Activated naive CD8-positive, alpha-beta T cell treated with anti-CD3 and anti-CD28 coated beads, Interleukin-2, amount 10 ng/mL, durations not matched to agents 7 days and 5 days (primary cell): Measurements from ENCODE around the gene RGS21. TPM values are rescaled to one million over a fixed set of nuclear protein-coding genes. Genes with fewer than 3 reads are reported as not detected.
"Not testable (repeated sequence)": the region's sequence is repeated elsewhere in the genome, so short reads cannot be mapped to it uniquely, and the experiment has no call there.

ENCODE experiments used
- ATAC-seq: fragments of 150-1000 bp; cut with Tn5 transposase; one replicate; pipeline ENCODE4 v1.10.0; 2021; ENCODE audit warnings: low read depth, moderate library complexity
- POLR2A ChIA-PET: fragments of 350-600 bp; sonication (Branson Sonifier 250); formaldehyde crosslinking; loops from one replicate; lab custom pipeline; 2021; ENCODE audit warnings: antibody characterized with exemption; lab: Charles Lee
- DNase-seq: peaks from one replicate; pipeline ENCODE4 v3.0.0; 2021
- H3K27ac Mint-ChIP-seq: one replicate; pipeline ENCODE4 v1.8.0; 2022; ENCODE audit warnings: mild to moderate bottlenecking, mixed read lengths
- H3K27me3 Mint-ChIP-seq: one replicate; pipeline ENCODE4 v1.8.0; 2022; ENCODE audit warnings: mild to moderate bottlenecking, moderate library complexity, mixed read lengths
- H3K36me3 Mint-ChIP-seq: one replicate; pipeline ENCODE4 v1.8.0; 2021; ENCODE audit warnings: mild to moderate bottlenecking, mixed read lengths
- H3K4me1 Mint-ChIP-seq: one replicate; pipeline ENCODE4 v1.8.0; 2021; ENCODE audit warnings: mixed read lengths
- H3K4me3 Mint-ChIP-seq: one replicate; pipeline ENCODE4 v1.8.0; 2022; ENCODE audit warnings: mild to moderate bottlenecking, moderate library complexity, mixed read lengths
- H3K9me3 Mint-ChIP-seq: one replicate; pipeline ENCODE4 v1.8.0; 2021; ENCODE audit warnings: mixed read lengths
- total RNA-seq, 2 experiments: library from RNA; stranded (reverse); gene quantifications; one replicate each; pipeline ENCODE4 v1.2.3, GENCODE V29; 2021

Gene RGS21, protein sequence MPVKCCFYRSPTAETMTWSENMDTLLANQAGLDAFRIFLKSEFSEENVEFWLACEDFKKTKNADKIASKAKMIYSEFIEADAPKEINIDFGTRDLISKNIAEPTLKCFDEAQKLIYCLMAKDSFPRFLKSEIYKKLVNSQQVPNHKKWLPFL
- not detected for total RNA-seq

DNA sequence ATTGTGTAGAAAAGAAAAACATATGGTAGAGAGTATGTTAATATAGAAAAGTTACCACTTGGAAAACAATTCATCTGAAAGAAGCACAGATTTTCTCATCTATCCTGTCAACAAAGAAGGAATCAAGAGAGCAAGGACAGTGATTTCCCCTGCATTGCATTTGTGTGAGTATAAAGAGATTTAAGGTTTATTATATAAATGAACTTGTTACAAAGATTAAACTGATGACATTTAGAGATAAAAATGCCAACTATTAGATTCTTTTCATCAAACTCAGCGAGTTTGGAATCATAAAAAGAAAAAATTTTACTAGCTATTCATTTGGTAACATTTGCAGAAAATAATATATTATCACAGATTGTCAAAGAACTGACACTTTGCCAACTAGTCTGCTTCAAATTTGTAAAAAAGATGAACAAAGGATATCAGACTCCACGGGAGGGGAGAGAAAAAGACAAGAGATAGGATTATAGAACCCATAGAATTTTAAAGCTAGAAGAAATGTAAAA lies at the start of gene RGS21:
TSS of gene RGS21 (plus strand) at position 51 of the 509 bp plus-strand sequence. CDS start 26,045 bp downstream, outside the sequence.
- no peaks in the 10 kb centered on the region for H3K36me3 Mint-ChIP-seq
- no peaks in the 10 kb centered on the region for H3K4me1 Mint-ChIP-seq
- ATAC-seq (no peak), DNase-seq (no peak)
- POLR2A ChIA-PET = no interaction called here
- H3K4me3 Mint-ChIP-seq = no peak within 1 kb of the TSS
- no peak within 1 kb of the TSS for H3K27ac Mint-ChIP-seq
- no peaks in the 10 kb centered on the region for H3K27me3 Mint-ChIP-seq
- no peaks in the 10 kb centered on the region for H3K9me3 Mint-ChIP-seq

DNA sequence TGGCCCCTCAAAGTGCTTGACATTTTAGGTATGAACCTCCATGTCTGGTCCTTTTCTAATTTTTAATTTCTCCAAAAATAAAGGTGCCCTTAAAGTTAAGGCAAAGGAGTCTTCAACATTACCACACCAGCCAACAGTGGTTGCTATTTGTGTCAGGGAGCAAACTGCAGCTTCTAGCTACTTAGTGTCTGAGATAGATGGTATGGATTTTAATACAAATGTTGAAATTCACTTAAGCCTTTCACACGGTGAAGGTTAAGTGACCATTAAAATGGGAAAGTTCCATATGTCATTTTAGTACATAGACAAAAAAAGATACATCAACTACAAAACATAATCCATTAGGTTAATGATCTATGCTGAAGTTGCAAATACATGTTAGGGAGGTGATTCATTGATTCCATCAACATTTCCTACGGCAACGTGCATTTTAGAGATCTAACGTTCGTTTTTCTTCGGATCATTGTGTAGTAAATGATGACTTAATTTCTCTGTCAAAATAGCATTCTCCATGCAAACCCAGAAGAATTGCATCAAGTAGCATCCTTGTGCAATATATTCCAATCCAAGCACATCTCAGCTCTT lies 48.2 kb upstream of the RGS21 start:
- Mint-ChIP-seq H3K27ac (no peak overlapping the region), H3K4me3 (no peak overlapping the region), H3K4me1 (no peaks in the 10 kb centered on the region), H3K36me3 (no peaks in the 10 kb centered on the region), H3K9me3 (no peaks in the 10 kb centered on the region), H3K27me3 (no peaks in the 10 kb centered on the region)
- DNase-seq (no peak), ATAC-seq (no peak)
- POLR2A ChIA-PET = no interaction called here

DNA sequence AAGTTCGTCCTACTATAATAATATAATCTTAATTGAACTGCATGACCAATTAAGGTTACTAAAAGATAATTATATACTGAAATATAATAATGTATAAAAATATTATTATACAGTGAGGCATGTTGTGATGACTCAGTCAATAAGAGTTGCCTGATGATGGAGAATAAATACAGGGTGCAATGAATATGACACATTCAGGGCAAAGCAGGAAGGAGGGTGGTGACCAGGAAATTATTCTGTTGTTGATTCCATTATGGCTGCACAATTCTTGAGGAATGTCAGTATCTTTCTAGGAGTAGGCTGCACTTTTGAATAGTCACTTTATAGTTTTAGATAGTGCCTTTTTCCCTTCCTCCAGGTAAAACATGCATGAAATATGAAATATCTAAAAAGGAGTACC lies 46.4 kb upstream of the RGS21 start:
- Mint-ChIP-seq H3K27me3 (no peaks in the 10 kb centered on the region), H3K4me1 (no peaks in the 10 kb centered on the region), H3K4me3 (no peak overlapping the region), H3K27ac (no peak overlapping the region), H3K36me3 (no peaks in the 10 kb centered on the region), H3K9me3 (no peaks in the 10 kb centered on the region)
- no peak for ATAC-seq
- no peak for DNase-seq
- POLR2A ChIA-PET = no interaction called here

DNA sequence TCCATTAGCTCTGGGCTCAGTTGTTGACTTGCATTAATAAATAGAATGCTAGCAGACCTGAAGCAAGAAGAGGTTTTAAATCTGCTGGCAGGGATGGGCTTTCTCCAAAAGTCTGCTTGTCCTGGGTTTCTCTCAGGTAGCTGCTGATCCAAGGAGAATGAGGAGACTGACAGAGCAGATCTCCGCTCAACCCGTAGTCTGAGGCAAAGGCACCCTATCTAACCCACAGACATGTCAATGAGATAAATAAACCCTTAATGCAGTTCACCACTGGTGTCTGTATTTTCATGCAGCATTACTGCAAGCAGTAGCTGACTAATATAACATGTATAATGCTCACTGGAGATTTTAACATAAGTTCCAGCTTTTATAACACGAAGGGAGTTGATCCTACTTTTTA lies 44.1 kb upstream of the RGS21 start:
- ATAC-seq = no peak
- Mint-ChIP-seq H3K4me1 (no peaks in the 10 kb centered on the region), H3K9me3 (no peaks in the 10 kb centered on the region), H3K4me3 (no peak overlapping the region), H3K27me3 (no peaks in the 10 kb centered on the region), H3K36me3 (no peaks in the 10 kb centered on the region), H3K27ac (no peak overlapping the region)
- DNase-seq = no peak
- POLR2A ChIA-PET = no interaction called here

DNA sequence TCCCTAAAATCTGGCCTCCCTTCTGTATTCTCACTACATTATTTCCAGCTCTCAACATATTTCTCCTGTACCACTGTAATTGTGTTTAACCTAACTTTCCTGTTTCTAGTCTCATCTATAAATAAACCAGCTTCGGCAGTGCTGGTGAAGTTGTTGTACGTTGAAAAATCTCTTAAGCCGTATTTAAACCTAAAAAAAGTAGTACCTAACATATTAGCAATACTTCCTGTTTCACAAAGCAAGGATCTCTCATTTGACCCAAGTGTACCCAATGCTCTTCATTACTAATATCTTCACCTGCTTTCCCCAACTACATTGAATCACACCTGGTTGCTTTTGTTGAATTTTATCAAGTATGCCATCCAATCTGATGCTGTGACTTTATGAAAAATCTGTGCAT lies 42.2 kb upstream of the RGS21 start:
- Mint-ChIP-seq H3K4me1 (no peaks in the 10 kb centered on the region), H3K27me3 (no peaks in the 10 kb centered on the region), H3K9me3 (no peaks in the 10 kb centered on the region), H3K36me3 (no peaks in the 10 kb centered on the region), H3K27ac (no peak overlapping the region), H3K4me3 (no peak overlapping the region)
- ATAC-seq = no peak
- no peak for DNase-seq
- POLR2A ChIA-PET = no interaction called here

DNA sequence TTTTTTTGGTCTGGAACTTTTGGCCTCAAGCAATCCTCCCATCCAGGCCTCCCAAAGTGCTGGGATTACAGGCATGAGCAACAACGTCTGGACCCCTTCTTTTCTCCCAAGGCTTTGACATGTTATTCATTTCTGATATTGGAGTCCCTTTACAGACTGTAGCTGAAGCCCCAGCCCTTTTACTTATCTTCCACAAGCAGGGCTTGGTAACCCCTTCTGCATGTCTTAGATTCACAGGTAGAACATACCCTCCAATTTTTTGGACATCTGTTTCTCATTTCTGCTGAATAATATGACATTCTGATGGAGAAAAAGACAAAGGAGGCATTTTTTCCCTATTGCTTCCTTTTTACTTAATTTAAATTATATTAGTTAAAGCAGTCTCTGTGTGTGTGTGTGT lies 39.2 kb upstream of the RGS21 start:
- H3K4me1 Mint-ChIP-seq = no peaks in the 10 kb centered on the region
- no peaks in the 10 kb centered on the region for H3K27me3 Mint-ChIP-seq
- POLR2A ChIA-PET = no interaction called here
- H3K36me3 Mint-ChIP-seq = no peaks in the 10 kb centered on the region
- no peak overlapping the region for H3K4me3 Mint-ChIP-seq
- ATAC-seq (no peak), DNase-seq (no peak)
- H3K27ac Mint-ChIP-seq = no peak overlapping the region
- H3K9me3 Mint-ChIP-seq = peaks cover under 1% of the 10 kb centered on the region

DNA sequence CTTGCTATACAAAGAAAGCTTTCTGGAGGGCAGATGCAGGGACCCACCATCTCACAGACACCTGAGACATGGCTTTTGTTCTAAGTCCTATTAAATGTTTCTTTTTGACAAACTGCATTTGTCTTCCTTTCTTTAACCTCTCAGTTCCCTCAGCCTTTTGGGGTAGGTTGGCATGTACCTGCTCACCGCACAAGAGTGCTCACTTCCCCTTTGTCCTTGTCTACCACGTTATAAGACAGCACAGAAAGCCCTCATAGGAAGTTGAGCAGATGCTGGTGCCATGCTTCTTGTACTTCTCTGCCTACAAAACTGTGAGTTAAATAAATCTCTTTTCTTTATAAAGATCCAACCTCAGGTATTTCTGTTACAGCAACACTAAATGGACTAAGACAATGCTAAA lies 31.9 kb upstream of the RGS21 start:
- Mint-ChIP-seq H3K27ac (no peak overlapping the region), H3K4me3 (no peak overlapping the region), H3K27me3 (no peaks in the 10 kb centered on the region), H3K36me3 (no peaks in the 10 kb centered on the region), H3K4me1 (no peaks in the 10 kb centered on the region), H3K9me3 (peaks cover 4% of the 10 kb centered on the region)
- POLR2A ChIA-PET = no interaction called here
- no peak for ATAC-seq
- no peak for DNase-seq

DNA sequence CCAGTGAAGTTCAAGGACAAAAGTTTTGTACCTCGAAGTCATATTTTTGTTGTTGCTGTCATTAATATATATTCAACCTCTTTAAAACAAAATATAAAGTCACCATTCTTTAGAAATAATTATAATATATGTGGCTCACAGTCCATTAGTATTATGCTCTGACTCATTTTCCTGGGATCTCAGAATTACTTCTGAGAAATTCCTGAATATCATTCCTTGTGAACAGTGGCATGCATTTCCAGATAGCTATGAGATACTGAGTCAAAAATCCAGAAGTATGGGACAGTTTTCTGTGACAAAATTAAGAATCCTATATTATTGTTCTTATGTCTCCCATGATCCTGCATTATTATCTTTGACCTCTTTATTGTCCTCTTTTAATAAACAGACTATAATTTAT lies 13.8 kb upstream of the RGS21 start:
- no peaks in the 10 kb centered on the region for H3K27me3 Mint-ChIP-seq
- no peaks in the 10 kb centered on the region for H3K36me3 Mint-ChIP-seq
- no peaks in the 10 kb centered on the region for H3K9me3 Mint-ChIP-seq
- H3K4me1 Mint-ChIP-seq = no peaks in the 10 kb centered on the region
- no peak overlapping the region for H3K4me3 Mint-ChIP-seq
- DNase-seq (no peak), ATAC-seq (no peak)
- no peak overlapping the region for H3K27ac Mint-ChIP-seq
- POLR2A ChIA-PET = no interaction called here

DNA sequence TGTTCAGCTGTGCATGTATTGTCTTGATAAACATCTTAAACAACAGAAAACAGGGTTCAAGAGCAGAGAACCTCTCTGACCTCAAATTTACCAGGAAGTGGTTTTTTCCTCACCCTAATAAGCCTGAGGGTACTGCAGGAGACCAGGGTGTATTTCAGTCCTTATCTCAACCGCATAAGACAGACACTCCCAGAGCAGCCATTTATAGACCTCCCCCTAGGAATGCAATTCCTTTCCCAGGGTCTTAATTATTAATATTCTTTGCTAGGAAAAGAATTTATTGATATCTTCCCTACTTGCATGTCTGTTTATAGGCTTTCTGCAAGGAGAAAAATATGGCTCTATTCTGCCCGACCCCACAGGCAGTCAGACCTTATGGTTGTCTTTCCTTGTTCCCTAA lies 8.5 kb upstream of the RGS21 start:
- DNase-seq, H3K27ac Mint-ChIP-seq, H3K4me3 Mint-ChIP-seq, H3K9me3 Mint-ChIP-seq, H3K4me1 Mint-ChIP-seq, POLR2A ChIA-PET, H3K36me3 Mint-ChIP-seq, H3K27me3 Mint-ChIP-seq, ATAC-seq: not testable (repeated sequence)

DNA sequence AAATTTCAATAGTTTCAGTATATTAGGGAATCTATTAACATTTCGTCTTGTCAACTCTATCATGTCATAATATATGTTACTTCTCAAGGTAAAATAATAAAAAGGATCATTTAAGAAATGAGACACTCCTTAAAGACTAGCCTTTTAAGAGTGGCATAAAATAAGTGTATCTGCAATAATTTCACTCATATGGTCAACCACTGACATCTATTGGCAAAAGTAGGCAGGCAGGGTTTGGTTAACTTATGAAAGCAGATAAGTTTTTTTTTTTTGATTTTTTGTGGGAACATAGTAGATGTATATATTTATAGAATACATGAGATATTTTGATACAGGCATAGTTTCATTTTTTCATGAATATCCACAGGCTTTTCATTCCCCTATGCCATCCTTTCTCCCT lies 5.5 kb upstream of the RGS21 start:
- Mint-ChIP-seq H3K27ac (no peak overlapping the region), H3K36me3 (no peaks in the 10 kb centered on the region), H3K4me1 (no peaks in the 10 kb centered on the region), H3K27me3 (no peaks in the 10 kb centered on the region), H3K4me3 (no peak overlapping the region), H3K9me3 (no peaks in the 10 kb centered on the region)
- POLR2A ChIA-PET = no interaction called here
- ATAC-seq (no peak), DNase-seq (no peak)

DNA sequence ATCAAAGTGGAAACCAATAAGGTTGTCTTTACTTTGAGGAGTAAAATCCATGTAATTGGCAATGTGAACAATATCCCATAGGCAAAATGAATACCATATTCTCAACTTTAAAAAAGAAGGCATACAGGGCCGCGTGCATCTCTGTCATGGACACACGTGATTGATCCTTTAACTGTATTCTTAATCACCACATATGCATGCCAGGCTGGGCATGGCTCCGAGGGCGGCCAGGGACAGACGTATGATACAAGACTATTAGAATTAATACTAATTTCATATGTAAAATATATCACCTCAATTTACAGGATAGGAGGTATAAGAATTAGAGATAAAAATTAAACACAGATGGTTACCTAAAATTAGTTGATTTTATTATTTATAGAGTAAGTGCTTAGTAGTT lies 11.2 kb downstream of the RGS21 start:
- H3K9me3 Mint-ChIP-seq = no peaks in the 10 kb centered on the region
- no peaks in the 10 kb centered on the region for H3K4me1 Mint-ChIP-seq
- H3K27me3 Mint-ChIP-seq = no peaks in the 10 kb centered on the region
- H3K4me3 Mint-ChIP-seq = no peak overlapping the region
- H3K36me3 Mint-ChIP-seq = no peaks in the 10 kb centered on the region
- H3K27ac Mint-ChIP-seq = no peak overlapping the region
- no peak for ATAC-seq
- no peak for DNase-seq
- POLR2A ChIA-PET = no interaction called here

DNA sequence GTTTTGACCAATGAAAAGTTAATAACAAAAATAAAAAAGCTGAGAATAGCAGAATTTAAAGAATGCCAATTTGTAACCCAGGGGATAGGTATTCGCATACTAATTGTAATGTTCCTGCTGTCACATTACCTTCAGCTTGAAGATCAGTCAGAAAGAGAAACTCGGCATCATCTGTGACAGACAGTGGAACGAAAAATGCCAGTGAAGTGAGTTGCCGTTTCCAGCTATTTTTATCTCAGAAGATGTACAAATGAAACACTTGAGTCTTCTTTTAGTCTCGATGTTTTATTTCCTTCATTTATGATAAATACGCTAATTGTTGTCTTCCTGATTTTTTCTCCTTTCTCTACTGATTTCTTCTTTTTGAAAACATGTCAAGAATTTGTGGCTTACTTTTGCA lies 26.1 kb downstream of the RGS21 start:
- H3K9me3 Mint-ChIP-seq = peaks cover 1% of the 10 kb centered on the region
- no peaks in the 10 kb centered on the region for H3K4me1 Mint-ChIP-seq
- ATAC-seq = no peak
- H3K27me3 Mint-ChIP-seq = no peaks in the 10 kb centered on the region
- no peak overlapping the region for H3K4me3 Mint-ChIP-seq
- no peak overlapping the region for H3K27ac Mint-ChIP-seq
- POLR2A ChIA-PET = no interaction called here
- no peak for DNase-seq
- H3K36me3 Mint-ChIP-seq = no peaks in the 10 kb centered on the region

DNA sequence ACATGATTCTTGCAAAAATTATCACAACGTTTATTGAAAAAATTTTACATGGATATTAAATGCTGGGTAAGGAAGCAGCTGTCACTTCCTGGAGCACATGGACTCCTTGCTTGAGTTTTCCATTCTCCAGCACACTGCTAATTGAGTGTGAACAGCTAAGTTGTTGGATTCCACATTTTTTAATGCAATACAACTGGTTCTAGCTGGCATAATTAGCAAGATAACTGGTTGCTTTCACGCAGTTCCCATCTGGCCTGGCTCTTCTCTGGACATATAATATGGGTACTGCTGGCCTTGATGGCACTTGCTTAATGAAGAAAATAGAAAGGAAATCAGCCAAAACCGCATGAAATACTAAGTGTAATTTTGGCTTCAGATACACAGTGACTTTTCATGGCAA lies 26.6 kb downstream of the RGS21 start:
- DNase-seq (no peak), ATAC-seq (no peak)
- POLR2A ChIA-PET = no interaction called here
- no peaks in the 10 kb centered on the region for H3K4me1 Mint-ChIP-seq
- no peaks in the 10 kb centered on the region for H3K27me3 Mint-ChIP-seq
- H3K27ac Mint-ChIP-seq = no peak overlapping the region
- H3K36me3 Mint-ChIP-seq = no peaks in the 10 kb centered on the region
- peaks cover 1% of the 10 kb centered on the region for H3K9me3 Mint-ChIP-seq
- no peak overlapping the region for H3K4me3 Mint-ChIP-seq

DNA sequence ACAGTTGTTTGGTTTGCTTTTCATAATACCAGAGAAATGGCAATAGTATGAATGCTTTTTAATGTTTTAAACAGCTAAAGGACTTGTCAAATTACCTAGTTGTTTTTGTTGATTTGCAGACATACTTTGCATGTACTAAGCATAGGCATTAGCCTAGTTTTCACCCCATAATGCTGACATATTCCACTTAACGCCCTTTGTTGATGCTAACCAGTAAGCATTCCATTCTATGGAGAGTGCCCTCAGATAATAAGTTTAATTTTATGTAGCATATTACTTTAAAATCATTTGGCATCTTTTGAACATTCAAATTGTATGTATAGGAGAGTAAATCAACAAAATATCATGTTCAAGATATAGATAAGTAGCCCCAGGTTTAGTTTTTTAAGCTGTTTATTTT lies 32.5 kb downstream of the RGS21 start:
- H3K9me3 Mint-ChIP-seq = no peaks in the 10 kb centered on the region
- POLR2A ChIA-PET = no interaction called here
- no peak for DNase-seq
- H3K4me3 Mint-ChIP-seq = no peak overlapping the region
- no peak overlapping the region for H3K27ac Mint-ChIP-seq
- no peaks in the 10 kb centered on the region for H3K4me1 Mint-ChIP-seq
- no peak for ATAC-seq
- H3K36me3 Mint-ChIP-seq = no peaks in the 10 kb centered on the region
- no peaks in the 10 kb centered on the region for H3K27me3 Mint-ChIP-seq
